Measurements from ENCODE around the gene DUSP22. TPM values are rescaled to one million over a fixed set of nuclear protein-coding genes. Genes with fewer than 3 reads are reported as not detected.

Gene DUSP22
- total and polyA plus RNA-seq, 8 donors: 15.6 to 338 (median 34.8) TPM

- no peak overlapping the region for H3K4me3 ChIP-seq
- 87 to 93% (median 91%) methylated on average over 15 of the region's 15 CpGs for WGBS, 5 donors
- DNase-seq: no peak
- peaks cover 0 to 29% (median 27%) of the 10 kb centered on the region in 4 donors for H3K36me3 ChIP-seq
- no peaks in the 10 kb centered on the region for H3K9me3 ChIP-seq
- H3K27me3 ChIP-seq: peaks cover 0 to 4% (median 0%) of the 10 kb centered on the region in 3 donors
- H3K27ac ChIP-seq: no peak overlapping the region
- H3K4me1 ChIP-seq: peaks cover 0 to 5% (median 0%) of the 10 kb centered on the region in 4 donors
- intact Hi-C loops (cut with DNase I; ENCODE audit: low total_unique reads): no loop called here
- TF ChIP-seq POLR2A (IDR thresholded peaks at IDR 0.05): no peak
- no peak for TF ChIP-seq CTCF (IDR thresholded peaks at IDR 0.05)
- TF ChIP-seq POLR2AphosphoS5 (IDR thresholded peaks at IDR 0.05): no peak
- no peak for TF ChIP-seq EP300 (IDR thresholded peaks at IDR 0.05)
These were observed 62.5 kb downstream of the DUSP22 start for GRCh38 chr6:354631-355280.

GRCh38 chr6:355373-356208 lies 63.3 kb downstream of the DUSP22 start:
- DNase-seq: no peak
- peaks cover 0 to 4% (median 0%) of the 10 kb centered on the region in 3 donors for H3K27me3 ChIP-seq
- WGBS, 5 donors: 67 to 78% (median 72%) methylated on average over 9 of the region's 9 CpGs
- no peak overlapping the region for H3K4me3 ChIP-seq
- intact Hi-C loops (cut with DNase I; ENCODE audit: low total_unique reads): no loop called here
- H3K4me1 ChIP-seq: peaks cover 0 to 5% (median 0%) of the 10 kb centered on the region in 4 donors
- H3K27ac ChIP-seq: no peak overlapping the region
- no peaks in the 10 kb centered on the region for H3K9me3 ChIP-seq
- H3K36me3 ChIP-seq: peaks cover 0 to 24% (median 20%) of the 10 kb centered on the region in 4 donors
- TF ChIP-seq POLR2AphosphoS5 (IDR thresholded peaks at IDR 0.05): no peak
- TF ChIP-seq POLR2A (IDR thresholded peaks at IDR 0.05): no peak
- no peak for TF ChIP-seq EP300 (IDR thresholded peaks at IDR 0.05)
- TF ChIP-seq CTCF (IDR thresholded peaks at IDR 0.05): no peak

GRCh38 chr6:356828-357251 lies 64.6 kb downstream of the DUSP22 start:
- peaks cover 0 to 5% (median 0%) of the 10 kb centered on the region in 4 donors for H3K4me1 ChIP-seq
- DNase-seq: no peak

More at GRCh38 chr6:356828-357251, 64.6 kb downstream of the DUSP22 start:
- WGBS, 5 donors: 82 to 86% (median 85%) methylated on average over 11 of the region's 11 CpGs
- Histone ChIP-seq H3K27ac (no peak overlapping the region), H3K9me3 (no peaks in the 10 kb centered on the region), H3K27me3 (peaks cover 0 to 4% (median 0%) of the 10 kb centered on the region in 3 donors), H3K4me3 (no peak overlapping the region), H3K36me3 (peaks cover 0 to 13% (median 8%) of the 10 kb centered on the region in 4 donors)
- intact Hi-C loops (cut with DNase I; ENCODE audit: low total_unique reads): no loop called here
- no peak for TF ChIP-seq POLR2AphosphoS5 (IDR thresholded peaks at IDR 0.05)
- TF ChIP-seq POLR2A (IDR thresholded peaks at IDR 0.05): no peak
- no peak for TF ChIP-seq CTCF (IDR thresholded peaks at IDR 0.05)
- no peak for TF ChIP-seq EP300 (IDR thresholded peaks at IDR 0.05)

Data from stomach (tissue), 9 donors.